Osteoblast (primary cell): ENCODE measurements around the gene METTL2B. TPM values are rescaled to one million over a fixed set of nuclear protein-coding genes. Genes with fewer than 3 reads are reported as not detected.
"Not testable (repeated sequence)": the region's sequence is repeated elsewhere in the genome, so short reads cannot be mapped to it uniquely, and the experiment has no call there.

Experiments used
- DNase-seq: peaks from one replicate; pipeline ENCODE4 v3.0.0; 2011; ENCODE audit warnings: low spot score, mixed read lengths; ENCODE audit not compliant: insufficient read length; ENCODE audit errors: missing footprints
- H2AFZ ChIP-seq: 2 replicates; pipeline ENCODE4 v1.6.0; 2011; ENCODE audit warnings: mild to moderate bottlenecking, low read length
- H3K27ac ChIP-seq: 2 replicates; pipeline ENCODE4 v1.5.1; 2011; ENCODE audit warnings: mild to moderate bottlenecking, low read depth, low read length, moderate library complexity
- H3K27me3 ChIP-seq: 2 replicates; pipeline ENCODE4 v1.6.0; 2012; ENCODE audit warnings: mild to moderate bottlenecking, control low read depth, inconsistent platforms, low read length, moderate library complexity; ENCODE audit not compliant: insufficient read depth
- H3K36me3 ChIP-seq: 2 replicates; pipeline ENCODE4 v1.5.1; 2011; ENCODE audit warnings: mild to moderate bottlenecking, low read length, control low read depth, moderate library complexity; ENCODE audit not compliant: insufficient read depth
- H3K4me1 ChIP-seq: 2 replicates; pipeline ENCODE4 v1.5.1; 2011; ENCODE audit warnings: mild to moderate bottlenecking, low read length, control low read depth, moderate library complexity; ENCODE audit not compliant: insufficient read depth
- H3K4me2 ChIP-seq: 2 replicates; pipeline ENCODE4 v1.6.0; 2011; ENCODE audit warnings: mild to moderate bottlenecking, low read length; ENCODE audit not compliant: insufficient read depth
- H3K4me3 ChIP-seq: fragments of 200-600 bp; sonication (generic); 3 replicates; pipeline ENCODE4 v1.5.1; 2012; ENCODE audit warnings: mild to moderate bottlenecking, low read length, inconsistent platforms; ENCODE audit not compliant: insufficient read depth
- H3K79me2 ChIP-seq: 2 replicates; pipeline ENCODE4 v1.6.0; 2012; ENCODE audit warnings: mild to moderate bottlenecking, low read length, control low read depth, inconsistent platforms; ENCODE audit not compliant: insufficient read depth
- H3K9me3 ChIP-seq: 2 replicates; pipeline ENCODE4 v1.5.1; 2011; ENCODE audit warnings: low read depth, low read length, control low read depth
- H4K20me1 ChIP-seq: 2 replicates; pipeline ENCODE4 v1.6.0; 2012; ENCODE audit warnings: mild to moderate bottlenecking, low read length, control low read depth; ENCODE audit not compliant: insufficient read depth
- total RNA-seq: library from RNA; depleted of rRNA; stranded (reverse); fragments of >200 nt; gene quantifications from 2 replicates; pipeline ENCODE4 v1.2.3, GENCODE V29; 2012
- TF ChIP-seq, protein P1 (sequence below): IDR thresholded peaks from 2 replicates; pipeline ENCODE4 v1.5.1; 2011; ENCODE audit warnings: mild to moderate bottlenecking, low read depth, low read length, moderate library complexity; ENCODE audit errors: extremely low read depth

METTL2B gene
- total RNA-seq, 1 donor, result 30.8 TPM

DNA sequence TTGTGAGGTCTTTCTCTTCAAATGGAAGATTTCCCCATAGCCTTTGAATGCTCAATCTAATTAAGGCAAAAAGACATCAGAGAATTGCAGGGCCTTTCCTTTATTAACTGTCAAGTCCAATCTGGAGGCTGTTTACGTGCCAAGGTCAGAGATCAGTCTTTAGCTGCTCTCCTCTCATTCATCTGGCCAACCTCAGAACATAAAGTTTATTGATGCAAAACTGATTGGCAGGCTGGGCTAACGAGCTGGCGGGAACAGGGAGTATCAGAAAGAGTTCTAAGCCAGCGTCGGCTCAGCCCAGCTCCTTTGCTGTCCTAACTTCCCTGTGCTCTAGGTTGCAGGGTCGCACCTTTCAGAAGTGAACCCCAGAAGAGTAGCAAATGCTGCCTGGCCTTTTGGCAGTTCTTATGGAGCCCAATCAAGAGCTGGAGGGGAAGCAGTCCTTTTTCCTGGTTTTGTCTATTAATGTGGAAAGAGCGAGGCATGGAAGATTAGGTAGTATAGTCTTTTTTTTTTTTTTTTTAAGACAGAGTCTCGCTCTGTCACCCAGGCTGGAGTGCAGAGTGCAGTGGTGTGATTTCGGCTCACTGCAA lies 47.5 kb downstream of the METTL2B start:
- H3K4me1 ChIP-seq, H3K36me3 ChIP-seq, H4K20me1 ChIP-seq, H3K79me2 ChIP-seq, H3K4me3 ChIP-seq, H3K9me3 ChIP-seq, H3K27me3 ChIP-seq, H3K4me2 ChIP-seq, H2AFZ ChIP-seq, H3K27ac ChIP-seq: not testable (repeated sequence)
- DNase-seq, result peak; percentile 25

DNA sequence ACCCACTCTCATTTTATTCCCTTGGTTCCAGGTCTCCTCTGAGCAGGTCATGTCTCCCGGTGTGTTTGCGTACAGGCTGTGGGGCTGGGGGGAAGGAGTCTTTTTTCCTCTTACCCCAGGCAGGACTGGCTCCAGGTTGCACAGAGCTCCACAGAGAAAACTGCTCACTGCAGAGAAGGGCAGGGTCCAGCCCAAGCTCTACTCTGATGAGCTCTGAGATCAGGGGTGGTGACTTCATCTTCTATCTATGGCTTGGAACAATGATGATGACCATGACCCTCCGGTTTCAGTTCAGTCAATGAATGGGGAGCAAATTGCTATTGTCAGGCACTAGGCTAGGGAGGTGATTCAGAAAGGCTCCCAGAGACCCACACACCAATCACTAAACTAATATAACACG lies 49.0 kb downstream of the METTL2B start:
- not testable (repeated sequence) for H2AFZ ChIP-seq, H4K20me1 ChIP-seq, H3K27ac ChIP-seq, H3K4me2 ChIP-seq, H3K27me3 ChIP-seq, H3K79me2 ChIP-seq, H3K9me3 ChIP-seq, H3K4me1 ChIP-seq, H3K4me3 ChIP-seq, H3K36me3 ChIP-seq
- peak; percentile 82 for DNase-seq

DNA sequence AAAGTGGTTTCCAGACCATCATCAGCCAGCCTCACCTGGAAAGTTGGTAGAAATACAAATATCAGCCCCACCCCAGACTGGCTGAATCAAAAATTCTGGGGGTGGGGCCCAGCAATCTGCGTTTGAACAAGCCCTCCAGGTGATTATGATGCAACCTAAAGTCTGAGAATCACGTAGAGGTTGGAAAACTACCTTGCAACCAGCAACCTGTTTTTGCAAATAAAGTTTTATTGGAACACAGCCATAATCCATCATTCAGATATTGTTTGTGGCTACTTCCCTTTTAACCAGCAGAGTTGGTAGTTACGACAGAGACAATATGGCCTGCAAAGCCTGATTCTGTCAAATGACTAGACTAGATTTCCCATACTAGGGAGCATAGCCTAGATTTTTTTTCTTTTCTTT lies 49.5 kb downstream of the METTL2B start:
- H3K4me3 ChIP-seq, H3K27ac ChIP-seq, H4K20me1 ChIP-seq, H3K4me2 ChIP-seq, H3K36me3 ChIP-seq, H3K27me3 ChIP-seq, H3K4me1 ChIP-seq, H2AFZ ChIP-seq, DNase-seq, H3K79me2 ChIP-seq, H3K9me3 ChIP-seq: not testable (repeated sequence)

DNA sequence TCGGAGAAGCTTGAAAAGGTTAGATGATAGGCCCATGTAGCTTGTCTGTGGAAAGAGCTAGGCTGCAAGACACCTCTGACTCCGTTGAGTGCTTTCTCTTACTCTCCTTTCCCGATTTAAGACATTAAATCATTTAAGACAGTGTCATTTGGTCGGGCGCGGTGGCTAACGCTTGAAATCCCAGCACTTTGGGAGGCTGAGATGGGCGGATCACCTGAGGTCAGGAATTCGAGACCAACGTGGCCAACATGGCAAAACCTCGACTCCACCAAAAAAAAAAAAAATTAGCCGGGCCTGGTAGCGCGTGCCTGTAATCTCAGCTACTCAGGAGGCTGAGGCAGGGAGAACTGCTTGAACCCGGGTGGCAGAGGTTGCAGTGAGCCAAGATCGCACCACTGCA lies 52.6 kb downstream of the METTL2B start:
- peaks cover 23% of the 10 kb centered on the region for H3K79me2 ChIP-seq
- not testable (repeated sequence) for H4K20me1 ChIP-seq, H3K36me3 ChIP-seq, H3K4me2 ChIP-seq, H3K27me3 ChIP-seq, H3K4me3 ChIP-seq, H3K9me3 ChIP-seq, H2AFZ ChIP-seq, H3K27ac ChIP-seq, H3K4me1 ChIP-seq
- peak; percentile 26 for DNase-seq

DNA sequence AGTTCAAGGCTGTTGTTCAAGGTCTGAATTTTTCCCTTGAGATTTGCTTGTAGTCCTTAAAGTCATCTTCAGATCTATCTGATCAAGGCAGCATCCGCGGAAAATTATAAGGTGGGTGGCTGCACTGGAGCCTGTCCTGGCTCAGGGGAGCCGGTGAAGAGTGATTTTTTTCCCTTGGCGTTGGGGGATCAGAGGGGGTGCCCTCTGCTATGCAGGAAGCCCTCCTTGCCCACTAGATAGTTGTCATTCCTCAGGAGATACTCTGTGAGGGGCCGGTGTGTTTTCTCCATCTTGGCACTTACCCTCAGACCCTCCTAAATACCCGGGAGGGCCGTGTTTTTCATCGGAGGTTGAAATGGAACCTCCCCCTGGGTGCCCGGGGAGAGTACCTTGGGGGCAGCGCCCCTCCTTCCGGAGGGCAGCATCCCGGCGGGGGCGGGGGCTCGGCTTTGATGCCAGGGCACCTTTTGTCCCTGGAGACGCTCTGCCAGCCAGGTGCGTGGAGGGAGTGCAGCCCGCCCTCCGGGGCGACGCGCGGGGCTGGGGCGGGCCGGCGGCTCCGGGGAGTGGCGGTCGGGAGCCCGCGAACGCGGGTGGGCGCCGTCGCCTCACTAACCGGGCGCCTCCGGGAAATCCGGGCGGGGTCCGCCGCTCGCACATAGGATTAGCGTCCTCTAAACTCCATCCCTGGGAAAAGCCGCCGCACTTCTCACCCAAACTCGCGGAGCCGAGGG lies 53.7 kb downstream of the METTL2B start:
- not testable (repeated sequence) for H3K27ac ChIP-seq, H3K27me3 ChIP-seq, H4K20me1 ChIP-seq, H3K9me3 ChIP-seq, H3K4me1 ChIP-seq
- peaks cover 33% of the 10 kb centered on the region for H3K79me2 ChIP-seq
- peak overlapping the region; percentile 75 for H3K4me2 ChIP-seq
- peaks cover 12% of the 10 kb centered on the region for H3K36me3 ChIP-seq
- H3K4me3 ChIP-seq, result peak overlapping the region; percentile 77
- H2AFZ ChIP-seq, result peak overlapping the region; percentile 10
- DNase-seq, result peak; percentile 21

DNA sequence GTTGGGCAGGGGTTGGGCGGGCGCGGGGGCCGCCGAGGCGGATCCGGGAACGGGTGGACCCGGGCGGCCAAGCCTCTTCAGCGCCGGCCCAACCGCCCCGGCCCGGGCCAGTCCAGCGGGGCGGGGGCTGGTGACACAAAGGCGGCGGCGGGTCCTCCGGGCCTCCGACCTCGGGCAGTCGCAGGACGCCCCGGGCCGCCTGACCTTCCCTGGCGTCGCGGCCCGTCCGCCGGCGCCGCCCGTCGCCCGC lies 54.2 kb downstream of the METTL2B start:
- Histone ChIP-seq H3K79me2 (peaks cover 38% of the 10 kb centered on the region), H3K27ac (no peak overlapping the region)
- TF ChIP-seq, protein P1, sequence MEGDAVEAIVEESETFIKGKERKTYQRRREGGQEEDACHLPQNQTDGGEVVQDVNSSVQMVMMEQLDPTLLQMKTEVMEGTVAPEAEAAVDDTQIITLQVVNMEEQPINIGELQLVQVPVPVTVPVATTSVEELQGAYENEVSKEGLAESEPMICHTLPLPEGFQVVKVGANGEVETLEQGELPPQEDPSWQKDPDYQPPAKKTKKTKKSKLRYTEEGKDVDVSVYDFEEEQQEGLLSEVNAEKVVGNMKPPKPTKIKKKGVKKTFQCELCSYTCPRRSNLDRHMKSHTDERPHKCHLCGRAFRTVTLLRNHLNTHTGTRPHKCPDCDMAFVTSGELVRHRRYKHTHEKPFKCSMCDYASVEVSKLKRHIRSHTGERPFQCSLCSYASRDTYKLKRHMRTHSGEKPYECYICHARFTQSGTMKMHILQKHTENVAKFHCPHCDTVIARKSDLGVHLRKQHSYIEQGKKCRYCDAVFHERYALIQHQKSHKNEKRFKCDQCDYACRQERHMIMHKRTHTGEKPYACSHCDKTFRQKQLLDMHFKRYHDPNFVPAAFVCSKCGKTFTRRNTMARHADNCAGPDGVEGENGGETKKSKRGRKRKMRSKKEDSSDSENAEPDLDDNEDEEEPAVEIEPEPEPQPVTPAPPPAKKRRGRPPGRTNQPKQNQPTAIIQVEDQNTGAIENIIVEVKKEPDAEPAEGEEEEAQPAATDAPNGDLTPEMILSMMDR, result no peak

DNA sequence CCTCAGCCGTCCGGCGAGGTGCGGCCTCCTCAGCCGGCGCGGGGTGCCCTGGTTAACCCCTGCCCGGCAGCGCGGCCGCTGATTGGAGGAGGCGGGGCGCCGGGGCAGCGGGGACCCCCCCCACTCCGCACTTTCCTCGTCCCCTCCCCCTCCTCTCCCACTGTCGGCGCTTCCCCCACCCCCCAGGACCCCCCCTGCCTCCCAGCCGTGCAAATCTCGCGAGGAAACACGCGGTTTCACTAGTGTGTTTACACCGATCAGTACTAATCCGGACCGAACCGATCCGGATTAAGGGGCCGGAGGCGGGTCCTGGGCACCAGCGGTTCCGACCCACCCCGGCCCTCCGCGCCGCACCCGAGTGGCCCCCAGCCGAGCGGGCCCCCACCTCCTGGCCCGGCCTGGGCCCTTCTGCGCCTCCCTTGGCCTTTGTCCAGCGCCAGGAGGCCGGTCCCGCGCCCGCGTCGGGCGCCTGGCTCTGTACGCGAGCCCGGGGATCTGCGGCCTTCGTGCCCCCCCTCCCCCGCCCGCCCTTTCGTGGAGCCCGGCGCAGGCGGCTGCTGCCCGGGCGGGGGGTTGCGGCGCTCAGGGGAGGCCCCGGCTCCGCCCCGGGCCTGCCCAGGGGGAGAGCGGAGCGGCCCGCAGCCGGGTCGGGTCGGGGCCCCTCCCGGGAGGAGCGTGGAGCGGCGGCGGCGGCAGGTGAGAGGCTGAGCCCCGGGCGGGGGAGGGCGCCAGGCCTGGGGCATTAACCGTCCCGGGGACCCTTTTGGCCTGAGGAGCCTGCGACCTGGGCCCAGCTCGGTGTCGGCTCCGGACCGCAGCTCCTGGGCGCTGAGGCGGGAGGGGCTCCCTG lies 54.8 kb downstream of the METTL2B start:
- peaks cover 43% of the 10 kb centered on the region for H3K79me2 ChIP-seq
- peak; percentile 95 for DNase-seq
- peak overlapping the region; percentile 78 for H3K27ac ChIP-seq
- not testable (repeated sequence) for H3K9me3 ChIP-seq, H3K27me3 ChIP-seq, H2AFZ ChIP-seq, H4K20me1 ChIP-seq, H3K4me1 ChIP-seq
- peak overlapping the region; percentile 77 for H3K4me3 ChIP-seq
- peak overlapping the region; percentile 75 for H3K4me2 ChIP-seq
- peaks cover 12% of the 10 kb centered on the region for H3K36me3 ChIP-seq

More for the DNA sequence above, 54.2 kb downstream of the METTL2B start:
- Histone ChIP-seq H3K4me2 (peak overlapping the region; percentile 75), H3K4me3 (peak overlapping the region; percentile 77), H4K20me1 (no peaks in the 10 kb centered on the region), H3K36me3 (peaks cover 12% of the 10 kb centered on the region), H3K9me3 (no peaks in the 10 kb centered on the region), H3K27me3 (no peaks in the 10 kb centered on the region), H3K4me1 (peaks cover 9% of the 10 kb centered on the region), H2AFZ (no peak overlapping the region)
- DNase-seq, result peak; percentile 93

DNA sequence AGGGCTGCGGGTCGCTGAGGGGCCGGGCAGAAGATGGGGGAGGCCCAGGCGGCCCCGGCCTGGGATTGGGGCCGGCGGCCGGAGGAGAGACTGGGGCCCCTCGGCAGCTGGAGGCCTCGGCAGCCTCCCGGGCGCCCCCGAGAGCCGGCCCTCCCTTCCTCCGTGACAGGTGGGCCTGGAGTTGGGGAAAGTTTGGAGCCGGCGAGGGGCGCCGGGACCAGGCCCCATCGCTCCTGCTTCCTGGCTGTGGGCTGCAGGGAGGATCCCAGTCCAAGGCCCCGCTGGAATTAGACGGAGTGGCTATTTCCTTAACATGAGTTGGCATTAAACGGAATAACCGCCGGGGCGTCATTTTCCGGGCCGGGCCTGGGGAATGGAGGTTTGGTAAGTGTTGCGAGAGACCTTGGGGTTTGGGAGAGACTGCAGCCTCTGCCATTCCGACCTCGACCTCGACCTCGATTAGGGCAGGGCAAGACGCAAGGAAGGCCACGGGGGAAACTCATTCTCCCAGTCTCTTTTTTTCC lies 55.5 kb downstream of the METTL2B start:
- H3K27ac ChIP-seq, result peak overlapping the region; percentile 78
- H3K9me3 ChIP-seq, H2AFZ ChIP-seq, H3K27me3 ChIP-seq, H4K20me1 ChIP-seq, H3K4me1 ChIP-seq: not testable (repeated sequence)
- peak overlapping the region; percentile 77 for H3K4me3 ChIP-seq
- peak overlapping the region; percentile 90 for H3K4me2 ChIP-seq
- H3K36me3 ChIP-seq, result peaks cover 12% of the 10 kb centered on the region
- peaks cover 46% of the 10 kb centered on the region for H3K79me2 ChIP-seq
- peak; percentile 43 for DNase-seq
